Osteoblast (primary cell): ENCODE data around the gene IL1RAPL1. TPM values are rescaled to one million over a fixed set of nuclear protein-coding genes. Genes with fewer than 3 reads are reported as not detected.

Experiments used
- DNase-seq: peaks from one replicate; pipeline ENCODE4 v3.0.0; 2011; ENCODE audit warnings: low spot score, mixed read lengths; ENCODE audit not compliant: insufficient read length; ENCODE audit errors: missing footprints
- H2AFZ ChIP-seq: 2 replicates; pipeline ENCODE4 v1.6.0; 2011; ENCODE audit warnings: mild to moderate bottlenecking, low read length
- H3K27ac ChIP-seq: 2 replicates; pipeline ENCODE4 v1.5.1; 2011; ENCODE audit warnings: mild to moderate bottlenecking, low read depth, low read length, moderate library complexity
- H3K27me3 ChIP-seq: 2 replicates; pipeline ENCODE4 v1.6.0; 2012; ENCODE audit warnings: mild to moderate bottlenecking, control low read depth, inconsistent platforms, low read length, moderate library complexity; ENCODE audit not compliant: insufficient read depth
- H3K36me3 ChIP-seq: 2 replicates; pipeline ENCODE4 v1.5.1; 2011; ENCODE audit warnings: mild to moderate bottlenecking, low read length, control low read depth, moderate library complexity; ENCODE audit not compliant: insufficient read depth
- H3K4me1 ChIP-seq: 2 replicates; pipeline ENCODE4 v1.5.1; 2011; ENCODE audit warnings: mild to moderate bottlenecking, low read length, control low read depth, moderate library complexity; ENCODE audit not compliant: insufficient read depth
- H3K4me2 ChIP-seq: 2 replicates; pipeline ENCODE4 v1.6.0; 2011; ENCODE audit warnings: mild to moderate bottlenecking, low read length; ENCODE audit not compliant: insufficient read depth
- H3K4me3 ChIP-seq: fragments of 200-600 bp; sonication (generic); 3 replicates; pipeline ENCODE4 v1.5.1; 2012; ENCODE audit warnings: mild to moderate bottlenecking, low read length, inconsistent platforms; ENCODE audit not compliant: insufficient read depth
- H3K79me2 ChIP-seq: 2 replicates; pipeline ENCODE4 v1.6.0; 2012; ENCODE audit warnings: mild to moderate bottlenecking, low read length, control low read depth, inconsistent platforms; ENCODE audit not compliant: insufficient read depth
- H3K9me3 ChIP-seq: 2 replicates; pipeline ENCODE4 v1.5.1; 2011; ENCODE audit warnings: low read depth, low read length, control low read depth
- H4K20me1 ChIP-seq: 2 replicates; pipeline ENCODE4 v1.6.0; 2012; ENCODE audit warnings: mild to moderate bottlenecking, low read length, control low read depth; ENCODE audit not compliant: insufficient read depth
- total RNA-seq: library from RNA; depleted of rRNA; stranded (reverse); fragments of >200 nt; gene quantifications from 2 replicates; pipeline ENCODE4 v1.2.3, GENCODE V29; 2012
- TF ChIP-seq, protein P1 (sequence below): IDR thresholded peaks from 2 replicates; pipeline ENCODE4 v1.5.1; 2011; ENCODE audit warnings: mild to moderate bottlenecking, low read depth, low read length, moderate library complexity; ENCODE audit errors: extremely low read depth

IL1RAPL1 gene
- total RNA-seq, 1 donor = under 0.01 TPM

- Histone ChIP-seq H3K4me3 (no peak overlapping the region), H3K4me2 (no peak overlapping the region), H3K27ac (no peak overlapping the region), H3K36me3 (no peaks in the 10 kb centered on the region), H3K9me3 (peaks cover 6% of the 10 kb centered on the region), H3K27me3 (no peaks in the 10 kb centered on the region), H4K20me1 (no peaks in the 10 kb centered on the region), H3K4me1 (no peaks in the 10 kb centered on the region), H3K79me2 (no peaks in the 10 kb centered on the region), H2AFZ (no peak overlapping the region)
- DNase-seq = no peak
- TF ChIP-seq, protein P1, sequence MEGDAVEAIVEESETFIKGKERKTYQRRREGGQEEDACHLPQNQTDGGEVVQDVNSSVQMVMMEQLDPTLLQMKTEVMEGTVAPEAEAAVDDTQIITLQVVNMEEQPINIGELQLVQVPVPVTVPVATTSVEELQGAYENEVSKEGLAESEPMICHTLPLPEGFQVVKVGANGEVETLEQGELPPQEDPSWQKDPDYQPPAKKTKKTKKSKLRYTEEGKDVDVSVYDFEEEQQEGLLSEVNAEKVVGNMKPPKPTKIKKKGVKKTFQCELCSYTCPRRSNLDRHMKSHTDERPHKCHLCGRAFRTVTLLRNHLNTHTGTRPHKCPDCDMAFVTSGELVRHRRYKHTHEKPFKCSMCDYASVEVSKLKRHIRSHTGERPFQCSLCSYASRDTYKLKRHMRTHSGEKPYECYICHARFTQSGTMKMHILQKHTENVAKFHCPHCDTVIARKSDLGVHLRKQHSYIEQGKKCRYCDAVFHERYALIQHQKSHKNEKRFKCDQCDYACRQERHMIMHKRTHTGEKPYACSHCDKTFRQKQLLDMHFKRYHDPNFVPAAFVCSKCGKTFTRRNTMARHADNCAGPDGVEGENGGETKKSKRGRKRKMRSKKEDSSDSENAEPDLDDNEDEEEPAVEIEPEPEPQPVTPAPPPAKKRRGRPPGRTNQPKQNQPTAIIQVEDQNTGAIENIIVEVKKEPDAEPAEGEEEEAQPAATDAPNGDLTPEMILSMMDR = no peak
Observed at GRCh38 chrX:28998609-28999135, 411.4 kb downstream of the IL1RAPL1 start.

GRCh38 chrX:29012867-29013266 is 425.6 kb downstream of the IL1RAPL1 start:
- H3K4me1 ChIP-seq = no peaks in the 10 kb centered on the region
- H4K20me1 ChIP-seq = no peaks in the 10 kb centered on the region
- H3K79me2 ChIP-seq = no peaks in the 10 kb centered on the region
- H3K36me3 ChIP-seq = no peaks in the 10 kb centered on the region
- H3K4me3 ChIP-seq = no peak overlapping the region
- no peaks in the 10 kb centered on the region for H3K9me3 ChIP-seq
- no peak overlapping the region for H2AFZ ChIP-seq
- no peak for DNase-seq
- TF ChIP-seq, protein P1 = no peak
- H3K27ac ChIP-seq = no peak overlapping the region
- H3K4me2 ChIP-seq = no peak overlapping the region
- H3K27me3 ChIP-seq = no peaks in the 10 kb centered on the region

DNA sequence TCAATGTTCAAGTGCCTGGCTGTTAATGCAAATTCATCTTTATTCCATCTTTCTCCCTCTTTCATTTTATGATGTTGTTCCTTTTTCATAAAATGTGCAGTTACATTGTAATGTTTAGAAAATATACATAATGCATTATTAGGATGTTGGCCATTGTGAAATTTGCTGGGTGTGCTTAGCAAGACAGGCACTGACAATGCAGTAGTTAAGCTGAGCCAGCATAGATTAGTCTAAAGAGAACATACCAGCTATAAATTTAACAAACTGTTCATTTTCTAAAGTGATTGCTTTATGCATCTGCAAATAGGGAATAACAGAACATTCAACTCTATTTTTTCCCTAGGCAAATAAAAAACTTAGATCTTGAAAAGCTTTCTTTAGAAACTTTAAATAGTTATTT is 436.0 kb downstream of the IL1RAPL1 start:
- Histone ChIP-seq H2AFZ (no peak overlapping the region), H3K27me3 (no peaks in the 10 kb centered on the region), H3K4me3 (no peak overlapping the region), H3K4me2 (no peak overlapping the region), H4K20me1 (no peaks in the 10 kb centered on the region), H3K36me3 (no peaks in the 10 kb centered on the region), H3K27ac (no peak overlapping the region), H3K9me3 (no peaks in the 10 kb centered on the region), H3K4me1 (no peaks in the 10 kb centered on the region), H3K79me2 (no peaks in the 10 kb centered on the region)
- DNase-seq = no peak
- TF ChIP-seq, protein P1 = no peak

- H4K20me1 ChIP-seq = no peaks in the 10 kb centered on the region
- H3K4me1 ChIP-seq = no peaks in the 10 kb centered on the region
- no peak overlapping the region for H3K27ac ChIP-seq
- H3K4me2 ChIP-seq = no peak overlapping the region
- DNase-seq = no peak
- H2AFZ ChIP-seq = no peak overlapping the region
- H3K36me3 ChIP-seq = no peaks in the 10 kb centered on the region
- H3K79me2 ChIP-seq = no peaks in the 10 kb centered on the region
- no peaks in the 10 kb centered on the region for H3K27me3 ChIP-seq
- no peaks in the 10 kb centered on the region for H3K9me3 ChIP-seq
- TF ChIP-seq, protein P1 = no peak
- no peak overlapping the region for H3K4me3 ChIP-seq
Observed at GRCh38 chrX:29024871-29025270, 437.6 kb downstream of the IL1RAPL1 start.
